Heart left ventricle (tissue), 13 donors: ENCODE measurements around the gene ARID5A.

Experiments
- POLR2A ChIP-seq, 2 donors: fragments of 450-650 bp; IDR thresholded peaks; one replicate each; pipeline ENCODE4 v1.6.1; 2017; ENCODE audit warnings: antibody characterized with exemption in 2 of 2, mild to moderate bottlenecking in 2 of 2, moderate library complexity in 2 of 2
- TF ChIP-seq, protein P1 (sequence below), 12 donors: fragments of 200-600 bp; sonication (generic) in 4 of 12; IDR thresholded peaks; one replicate each; pipeline versions ENCODE4 v1.5.0 to v1.8.0; 2018 to 2022; ENCODE audit warnings: antibody characterized with exemption in 12 of 12, mild to moderate bottlenecking in 5 of 12
- donor health status: ischemic (EF 13 %, LVEDD 7.1; RV severe dilation, severe dysfunction).
- donor health status: DM: no; HTN: yes; CAD: no.
- donor health status: DM: no; HTN: no; CAD: no.
- donor health status: ischemic (EF 25% LVEDD 6.9; RV normal size, moderate dysfunction).
- donor health status: ischemic (EF 25% LVEDD 5.7; RV mildly dilated, moderate dysfunction).
- donor health status: ischemic (EF 35%, LVEDD 5.7; RV mildly dilated, moderate dysfunction).
- donor health status: nonischemic (EF 11% LVEDD 7.7; RV severe dilation, severe dysfunction).
- donor health status: DM: yes; HTN: yes; CAD: no.
- donor health status: PGD.
- donor health status: ischemic (EF 29% LVEDD 5.4; RV normal size, mild dysfunction).
- donor health status: nonischemic (EF 23%, LVEDD 6.1; RV moderate dilation, normal function).

DNA sequence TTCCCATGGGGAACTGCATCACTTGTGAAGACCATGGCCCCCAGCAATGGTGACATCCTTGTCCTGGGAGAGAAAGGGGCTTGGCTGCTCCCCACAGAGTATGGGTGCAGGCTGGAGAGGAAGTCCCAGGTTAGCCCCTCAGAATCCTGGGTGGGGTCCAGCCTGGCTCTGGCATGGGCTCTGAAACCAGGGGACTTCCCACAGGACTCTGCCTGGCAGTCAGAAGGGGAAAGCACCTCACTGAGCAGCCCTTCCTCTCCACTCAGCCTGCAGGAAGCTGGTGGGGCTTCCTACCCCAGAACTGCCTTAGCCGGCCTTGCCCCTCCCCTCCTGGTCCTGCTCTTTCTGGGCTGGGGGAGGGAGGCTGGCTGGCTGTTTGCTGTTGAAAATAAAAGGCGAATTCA, 35.1 kb upstream of the ARID5A start:
- TF ChIP-seq, protein P1, sequence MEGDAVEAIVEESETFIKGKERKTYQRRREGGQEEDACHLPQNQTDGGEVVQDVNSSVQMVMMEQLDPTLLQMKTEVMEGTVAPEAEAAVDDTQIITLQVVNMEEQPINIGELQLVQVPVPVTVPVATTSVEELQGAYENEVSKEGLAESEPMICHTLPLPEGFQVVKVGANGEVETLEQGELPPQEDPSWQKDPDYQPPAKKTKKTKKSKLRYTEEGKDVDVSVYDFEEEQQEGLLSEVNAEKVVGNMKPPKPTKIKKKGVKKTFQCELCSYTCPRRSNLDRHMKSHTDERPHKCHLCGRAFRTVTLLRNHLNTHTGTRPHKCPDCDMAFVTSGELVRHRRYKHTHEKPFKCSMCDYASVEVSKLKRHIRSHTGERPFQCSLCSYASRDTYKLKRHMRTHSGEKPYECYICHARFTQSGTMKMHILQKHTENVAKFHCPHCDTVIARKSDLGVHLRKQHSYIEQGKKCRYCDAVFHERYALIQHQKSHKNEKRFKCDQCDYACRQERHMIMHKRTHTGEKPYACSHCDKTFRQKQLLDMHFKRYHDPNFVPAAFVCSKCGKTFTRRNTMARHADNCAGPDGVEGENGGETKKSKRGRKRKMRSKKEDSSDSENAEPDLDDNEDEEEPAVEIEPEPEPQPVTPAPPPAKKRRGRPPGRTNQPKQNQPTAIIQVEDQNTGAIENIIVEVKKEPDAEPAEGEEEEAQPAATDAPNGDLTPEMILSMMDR (IDR thresholded peaks at IDR 0.05) = no peak
- TF ChIP-seq POLR2A (IDR thresholded peaks at IDR 0.05) = no peak
